Right lobe of liver (tissue), 6 donors: ENCODE data around the gene ZNF670. TPM values are rescaled to one million over a fixed set of nuclear protein-coding genes. Genes with fewer than 3 reads are reported as not detected.

Experiments used
- ATAC-seq, 4 donors: fragments of 200-7000 bp; cut with Tn5 transposase; one replicate each; pipeline ENCODE4 v1.9.1; 2020; ENCODE audit warnings: mild to moderate bottlenecking in 4 of 4, moderate library complexity in 4 of 4
- DNase-seq, 3 donors: peaks; one replicate each; pipeline ENCODE4 v3.0.0-alpha.2; 2020
- H3K27ac ChIP-seq, 3 donors: fragments of 200-600 bp; one replicate each; pipeline ENCODE4 v1.8.0; 2022
- H3K27me3 ChIP-seq, 2 donors: fragments of 200-600 bp; one replicate each; pipeline ENCODE4 v1.8.0; 2022
- H3K36me3 ChIP-seq, 4 donors: fragments of 200-600 bp; sonication (generic) in 1 of 4; one replicate each; pipeline versions ENCODE4 v1.5.1 to v1.8.0; 2017 to 2022; ENCODE audit warnings: control low read depth in 1 of 4
- H3K4me1 ChIP-seq, 4 donors: fragments of 200-600 bp; sonication (generic) in 1 of 4; one replicate each; pipeline versions ENCODE4 v1.5.1 to v1.8.0; 2017 to 2022; ENCODE audit warnings: control low read depth in 1 of 4
- H3K4me3 ChIP-seq, 3 donors: fragments of 200-600 bp; one replicate each; pipeline ENCODE4 v1.8.0; 2022
- H3K9me3 ChIP-seq, 4 donors: fragments of 200-600 bp; sonication (generic) in 1 of 4; one replicate each; pipeline versions ENCODE4 v1.5.1 to v1.8.0; 2017 to 2022; ENCODE audit warnings: control low read depth in 1 of 4
- CTCF ChIP-seq, 4 donors: fragments of 200-600 bp in 3 of 4; fragments of 450-650 bp in 1 of 4; IDR thresholded peaks; one replicate each; pipeline versions ENCODE4 v1.5.1 to v1.8.0; 2016 to 2022; ENCODE audit warnings: antibody characterized with exemption in 4 of 4, mild to moderate bottlenecking in 2 of 4
- POLR2A ChIP-seq: fragments of 450-650 bp; IDR thresholded peaks from one replicate; pipeline ENCODE4 v1.6.1; 2017; ENCODE audit warnings: antibody characterized with exemption, mild to moderate bottlenecking
- whole genome bisulfite sequencing: methylation state at CpG from one replicate; pipeline ENCODE4 v1.1.6; 2018; ENCODE audit warnings: low coverage, low lambda C conversion rate; ENCODE audit not compliant: insufficient coverage; ENCODE audit errors: missing lambda C conversion rate; 5-methylcytosine and 5-hydroxymethylcytosine counted together
- intact Hi-C, 2 donors: fragments of 100-400 bp; cut with DNase I; formaldehyde crosslinking; loops; one replicate each; pipeline versions ENCODE4 v1.11.2 to v1.14.1; 2022
- total RNA-seq, 6 experiments: library from RNA; depleted of rRNA in 2 of 6; stranded (reverse); fragments of >200 nt in 2 of 6; fragmentation: NEBNext Ultra II Directional in 3 of 6; extraction: Animal tissue kit (Norgen Biotek cat#: 25700) in 3 of 6; gene quantifications; one replicate each; pipeline versions ENCODE4 v1.1.0 to v1.2.4, GENCODE V29; 2016 to 2023
- donor health status: DM: no; HTN: yes; CAD: no.
- donor health status: DM: no; HTN: no; CAD: no.
- donor health status: DM: no; HTN: no; CAD: no.
- donor health status: DM: no; HTN: yes; CAD: no.
- donor health status: DM: no; HTN: yes; CAD: no.

ZNF670 gene
- total RNA-seq, 6 experiments from 2014 or later, result 0.79 to 2.7 (median 1.5) TPM

GRCh38 chr1:247111700-247112478 is 33.3 kb upstream of the ZNF670 start:
- TF ChIP-seq CTCF (IDR thresholded peaks at IDR 0.05) (no peak), POLR2A (peak; percentile 84)
- peaks cover 0 to 14% (median 0%) of the 10 kb centered on the region in 4 donors for H3K4me1 ChIP-seq
- WGBS, result 0% methylated on average over 15 of the region's 78 CpGs
- no peaks in the 10 kb centered on the region for H3K27me3 ChIP-seq
- no peaks in the 10 kb centered on the region for H3K36me3 ChIP-seq
- DNase-seq, result peak; percentile 81 to 82 (median 82)
- H3K9me3 ChIP-seq, result no peaks in the 10 kb centered on the region
- H3K27ac ChIP-seq, result peak overlapping the region; percentile 39 to 68 (median 59)
- intact Hi-C loops, result no loop called here
- ATAC-seq, result peak; percentile 83 to 92 (median 91)
- H3K4me3 ChIP-seq, result peak overlapping the region; percentile 64 to 70 (median 66)

GRCh38 chr1:247111259-247111699 is 32.7 kb upstream of the ZNF670 start:
- peaks cover 0 to 14% (median 0%) of the 10 kb centered on the region in 4 donors for H3K4me1 ChIP-seq
- H3K36me3 ChIP-seq, result no peaks in the 10 kb centered on the region
- TF ChIP-seq POLR2A, result no peak
- TF ChIP-seq CTCF (IDR thresholded peaks at IDR 0.05), result no peak
- H3K27me3 ChIP-seq, result no peaks in the 10 kb centered on the region
- no peaks in the 10 kb centered on the region for H3K9me3 ChIP-seq
- intact Hi-C loops, result no loop called here
- peak overlapping the region; percentile 39 to 68 (median 59) for H3K27ac ChIP-seq
- ATAC-seq (peak; percentile 2 to 28 (median 13)), DNase-seq (peak in 1 of 3 donors; percentile 61)
- 3% methylated on average over 13 of the region's 62 CpGs for WGBS
- H3K4me3 ChIP-seq, result peak overlapping the region; percentile 64 to 70 (median 66)

- ATAC-seq, result no peak
- TF ChIP-seq CTCF (IDR thresholded peaks at IDR 0.05) (no peak), POLR2A (no peak)
Measured at GRCh38 chr1:247110627-247111258, 32.1 kb upstream of the ZNF670 start.

GRCh38 chr1:247107694-247108093 is 29.1 kb upstream of the ZNF670 start:
- Histone ChIP-seq H3K36me3 (no peaks in the 10 kb centered on the region), H3K4me3 (no peak overlapping the region), H3K27me3 (no peaks in the 10 kb centered on the region), H3K9me3 (peaks cover 0 to 2% (median 0%) of the 10 kb centered on the region in 4 donors), H3K27ac (no peak overlapping the region), H3K4me1 (peaks cover 0 to 2% (median 0%) of the 10 kb centered on the region in 4 donors)
- ATAC-seq, result no peak
- intact Hi-C loops, result no loop called here
- TF ChIP-seq CTCF (IDR thresholded peaks at IDR 0.05), result no peak
- no peak for TF ChIP-seq POLR2A
- DNase-seq, result no peak
- 88% methylated on average over 6 of the region's 7 CpGs for WGBS

More at GRCh38 chr1:247110627-247111258, 32.1 kb upstream of the ZNF670 start:
- DNase-seq, result peak in 1 of 3 donors; percentile 54
- H3K27me3 ChIP-seq, result no peaks in the 10 kb centered on the region
- H3K4me3 ChIP-seq, result peak overlapping the region; percentile 64 to 70 (median 66)
- peaks cover 0 to 14% (median 0%) of the 10 kb centered on the region in 4 donors for H3K4me1 ChIP-seq
- intact Hi-C loops, result no loop called here
- no peaks in the 10 kb centered on the region for H3K9me3 ChIP-seq
- WGBS, result 26% methylated on average over 24 of the region's 30 CpGs
- no peaks in the 10 kb centered on the region for H3K36me3 ChIP-seq
- peak overlapping the region; percentile 39 to 68 (median 59) for H3K27ac ChIP-seq
